Skeletal muscle tissue (tissue), 4 donors: ENCODE data around the gene KCP. TPM values are rescaled to one million over a fixed set of nuclear protein-coding genes. Genes with fewer than 3 reads are reported as not detected.

Experiments
- H3K27ac ChIP-seq: one replicate; pipeline ENCODE4 v1.7.0; 2013; ENCODE audit warnings: mild to moderate bottlenecking, low read depth, low read length, inconsistent platforms
- H3K27me3 ChIP-seq, 3 donors: one replicate each; pipeline ENCODE4 v1.7.0; 2013; ENCODE audit warnings: low read length in 3 of 3; ENCODE audit not compliant: control insufficient read depth in 3 of 3, insufficient read depth in 3 of 3
- H3K36me3 ChIP-seq, 3 donors: one replicate each; pipeline ENCODE4 v1.7.0; 2013; ENCODE audit warnings: low read length in 3 of 3; ENCODE audit not compliant: control insufficient read depth in 3 of 3, insufficient read depth in 3 of 3
- H3K4me1 ChIP-seq, 3 donors: one replicate each; pipeline ENCODE4 v1.7.0; 2013; ENCODE audit warnings: low read length in 3 of 3, mild to moderate bottlenecking in 3 of 3; ENCODE audit not compliant: control insufficient read depth in 3 of 3, insufficient read depth in 3 of 3
- H3K4me3 ChIP-seq, 3 donors: one replicate each; pipeline ENCODE4 v1.7.0; 2013; ENCODE audit warnings: low read length in 3 of 3
- H3K9ac ChIP-seq, 3 donors: one replicate each; pipeline ENCODE4 v1.7.0; 2013; ENCODE audit warnings: low read length in 3 of 3, mild to moderate bottlenecking in 3 of 3, moderate library complexity in 2 of 3, low read depth in 1 of 3
- H3K9me3 ChIP-seq, 3 donors: one replicate each; pipeline ENCODE4 v1.7.0; 2013; ENCODE audit warnings: low read length in 3 of 3; ENCODE audit not compliant: control insufficient read depth in 3 of 3
- total RNA-seq: library from RNA; depleted of rRNA; stranded (reverse); fragments of >200 nt; gene quantifications from one replicate; pipeline ENCODE4 v1.2.3, GENCODE V29; 2014
- donor health status: Osteomylitis.

The KCP gene
- total RNA-seq, 1 donor from 2014 or later = under 0.01 TPM

GRCh38 chr7:128829391-128830166, 80.9 kb downstream of the KCP start:
- peaks cover under 1 to 23% (median 1%) of the 10 kb centered on the region in 3 donors for H3K36me3 ChIP-seq
- H3K27ac ChIP-seq = peak overlapping the region; percentile 97
- peak overlapping the region; percentile 88 to 93 (median 88) for H3K9ac ChIP-seq
- H3K4me3 ChIP-seq = peak overlapping the region; percentile 70 to 82 (median 73)
- peaks cover 50 to 71% (median 53%) of the 10 kb centered on the region in 3 donors for H3K4me1 ChIP-seq
- no peaks in the 10 kb centered on the region for H3K27me3 ChIP-seq
- no peaks in the 10 kb centered on the region for H3K9me3 ChIP-seq

- H3K9ac ChIP-seq = peak overlapping the region; percentile 76 to 99 (median 99)
- H3K9me3 ChIP-seq = no peaks in the 10 kb centered on the region
- H3K27me3 ChIP-seq = no peaks in the 10 kb centered on the region
- H3K4me3 ChIP-seq = peak overlapping the region; percentile 51 to 85 (median 80)
- peaks cover 0 to 22% (median 0%) of the 10 kb centered on the region in 3 donors for H3K36me3 ChIP-seq
- H3K4me1 ChIP-seq = peaks cover 45 to 70% (median 47%) of the 10 kb centered on the region in 3 donors
- peak overlapping the region; percentile 97 for H3K27ac ChIP-seq
Observed at GRCh38 chr7:128827971-128828711, 82.4 kb downstream of the KCP start.

DNA sequence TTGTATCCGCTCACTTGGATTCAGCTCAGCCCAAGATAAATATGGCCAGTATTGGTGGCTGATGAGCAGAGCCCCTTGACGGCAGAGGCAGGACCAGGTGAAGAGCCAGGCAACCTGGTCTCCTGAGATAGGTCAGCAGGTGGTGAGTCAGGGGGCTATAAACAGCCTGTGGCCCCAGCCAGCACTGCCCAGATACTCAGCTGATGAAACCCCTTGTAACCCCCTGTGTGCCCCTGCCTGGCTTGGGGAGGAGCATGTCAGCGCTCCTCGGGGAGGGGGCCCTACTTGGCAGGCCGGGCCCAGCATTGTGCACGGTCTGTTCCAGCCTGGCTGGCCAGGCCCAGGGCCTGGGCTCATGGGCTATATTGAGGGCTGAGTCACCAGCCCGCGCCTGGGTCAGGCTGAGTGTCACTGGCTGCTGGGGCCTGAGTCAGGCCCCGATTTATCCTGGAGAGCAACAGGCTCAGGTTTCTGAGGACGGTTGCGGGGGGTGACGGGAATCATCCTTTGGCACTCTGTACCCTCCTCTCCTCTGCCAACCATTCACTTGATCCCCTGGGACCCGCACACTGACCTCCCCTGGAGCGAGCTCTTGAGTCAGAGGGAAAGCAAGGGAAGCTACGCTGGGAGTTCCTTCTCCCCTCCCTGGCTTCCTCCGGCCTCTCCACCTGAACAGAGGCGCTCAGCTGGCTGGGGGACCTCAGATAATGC, 83.1 kb downstream of the KCP start:
- H3K27ac ChIP-seq = peak overlapping the region; percentile 97
- peaks cover 0 to 16% (median 0%) of the 10 kb centered on the region in 3 donors for H3K36me3 ChIP-seq
- H3K4me1 ChIP-seq = peaks cover 40 to 68% (median 41%) of the 10 kb centered on the region in 3 donors
- peak overlapping the region; percentile 77 to 99 (median 99) for H3K9ac ChIP-seq
- H3K4me3 ChIP-seq = peak overlapping the region; percentile 51 to 85 (median 80)
- no peaks in the 10 kb centered on the region for H3K27me3 ChIP-seq
- no peaks in the 10 kb centered on the region for H3K9me3 ChIP-seq

- H3K36me3 ChIP-seq = peaks cover 0 to 13% (median 0%) of the 10 kb centered on the region in 3 donors
- H3K9me3 ChIP-seq = no peaks in the 10 kb centered on the region
- peak overlapping the region; percentile 97 for H3K27ac ChIP-seq
- peaks cover 37 to 69% (median 39%) of the 10 kb centered on the region in 3 donors for H3K4me1 ChIP-seq
- peak overlapping the region; percentile 48 to 80 (median 77) for H3K9ac ChIP-seq
- no peaks in the 10 kb centered on the region for H3K27me3 ChIP-seq
- H3K4me3 ChIP-seq = peak overlapping the region in 1 of 3 donors; percentile 63
Observed at GRCh38 chr7:128826916-128827247, 83.6 kb downstream of the KCP start.

Other genes starting within 250 kb of the KCP start
- gene GARIN1A, start 238.4 kb downstream of the KCP start, total RNA-seq = 0.52 TPM
- gene CALU, start 171.3 kb downstream of the KCP start, total RNA-seq = 131 TPM
- not detected for gene OPN1SW, start 134.9 kb downstream of the KCP start, total RNA-seq
- 4.7 TPM for gene CCDC136, start 118.7 kb downstream of the KCP start, total RNA-seq
- 611 TPM for gene FLNC, start 80.3 kb downstream of the KCP start, total RNA-seq
- 66.3 TPM for gene ATP6V1F, start 47.9 kb downstream of the KCP start, total RNA-seq
- 2.6 TPM for gene IRF5, start 27.2 kb upstream of the KCP start, total RNA-seq
- gene TNPO3, start 144.4 kb upstream of the KCP start, total RNA-seq = 45.9 TPM
- gene TSPAN33, start 234.0 kb upstream of the KCP start, total RNA-seq = 29.7 TPM